Measurements from ENCODE around the gene MKLN1. TPM values are rescaled to one million over a fixed set of nuclear protein-coding genes. Genes with fewer than 3 reads are reported as not detected.

The MKLN1 gene
- total RNA-seq, 2 experiments from 2014 or later, result 12.1 to 56.6 TPM

- no peak for DNase-seq (ENCODE audit: low spot score)
- Histone ChIP-seq H4K20me1 (ENCODE audit: insufficient read depth, low read length) (no peaks in the 10 kb centered on the region), H3K36me3 (ENCODE audit: insufficient read depth, low read length) (no peaks in the 10 kb centered on the region), H3K4me2 (ENCODE audit: low read length) (no peak overlapping the region), H3K79me2 (ENCODE audit: insufficient read depth, low read depth, low read length) (no peaks in the 10 kb centered on the region), H3K4me3 (ENCODE audit: low read depth, low read length, poor library complexity, severe bottlenecking) (no peak overlapping the region), H3K27ac (ENCODE audit: low read depth, low read length, poor library complexity, severe bottlenecking) (no peak overlapping the region), H3K4me1 (ENCODE audit: insufficient read depth, low read length, poor library complexity, severe bottlenecking) (no peaks in the 10 kb centered on the region), H2AFZ (ENCODE audit: low read length) (no peak overlapping the region), H3K9me2 (ENCODE audit: insufficient read depth, low read length) (no peaks in the 10 kb centered on the region), H3K9me3 (ENCODE audit: low read length) (no peaks in the 10 kb centered on the region)
- CTCF ChIA-PET (ENCODE audit: unreplicated experiment), result no interaction called here
- intact Hi-C loops (cut with micrococcal nuclease; ENCODE audit: unreplicated experiment), result no loop called here
- TF ChIP-seq CTCF (conservative IDR thresholded peaks at IDR 0.05; ENCODE audit: low read length), result no peak
- no peak for TF ChIP-seq EZH2phosphoT487 (IDR thresholded peaks at IDR 0.05; ENCODE audit: borderline replicate concordance, low read depth, low read length)
- POLR2A ChIA-PET, result interaction anchor here (0.6 kb wide), 2 partner anchors 899 to 1377 kb away, joined by 4 read pairs; no protein-coding TSS in a partner anchor
- no TSS peak for BruUV-seq (replicated peaks)
These were observed 213.0 kb downstream of the MKLN1 start for GRCh38 chr7:131540491-131541162.

GRCh38 chr7:131543298-131543697 is 215.6 kb downstream of the MKLN1 start:
- H3K36me3 ChIP-seq (ENCODE audit: insufficient read depth, low read length), result no peaks in the 10 kb centered on the region; the same call in 1 of the 2 replicates
- ChIA-PET POLR2A (interaction anchor here (0.6 kb wide), 1 partner anchor 157 kb away, joined by 3 read pairs; no protein-coding TSS in a partner anchor), CTCF (ENCODE audit: unreplicated experiment) (no interaction called here)
- TF ChIP-seq CTCF (conservative IDR thresholded peaks at IDR 0.05; ENCODE audit: low read length), result no peak
- TF ChIP-seq EZH2phosphoT487 (IDR thresholded peaks at IDR 0.05; ENCODE audit: borderline replicate concordance, low read depth, low read length), result no peak
- no peak for DNase-seq (ENCODE audit: low spot score)
- no peak overlapping the region for H3K4me2 ChIP-seq (ENCODE audit: low read length)
- H3K27ac ChIP-seq (ENCODE audit: low read depth, low read length, poor library complexity, severe bottlenecking), result no peak overlapping the region
- H3K79me2 ChIP-seq (ENCODE audit: insufficient read depth, low read depth, low read length), result no peaks in the 10 kb centered on the region
- no peak overlapping the region for H3K4me3 ChIP-seq (ENCODE audit: low read depth, low read length, poor library complexity, severe bottlenecking)
- H3K9me3 ChIP-seq (ENCODE audit: low read length), result no peaks in the 10 kb centered on the region
- no TSS peak for BruUV-seq (replicated peaks)
- H3K9me2 ChIP-seq (ENCODE audit: insufficient read depth, low read length), result no peaks in the 10 kb centered on the region
- no peak overlapping the region for H2AFZ ChIP-seq (ENCODE audit: low read length)
- no peaks in the 10 kb centered on the region for H3K4me1 ChIP-seq (ENCODE audit: insufficient read depth, low read length, poor library complexity, severe bottlenecking)
- intact Hi-C loops (cut with micrococcal nuclease; ENCODE audit: unreplicated experiment), result no loop called here
- no peaks in the 10 kb centered on the region for H4K20me1 ChIP-seq (ENCODE audit: insufficient read depth, low read length)

- intact Hi-C loops (cut with micrococcal nuclease; ENCODE audit: unreplicated experiment), result loop anchor here (2.0 kb wide), 1 partner anchor 111 kb away; no protein-coding TSS in a partner anchor
- H4K20me1 ChIP-seq (ENCODE audit: insufficient read depth, low read length), result no peaks in the 10 kb centered on the region
- POLR2A ChIA-PET, result no interaction called here
These were observed 216.3 kb downstream of the MKLN1 start for GRCh38 chr7:131544021-131544420.

More at GRCh38 chr7:131544021-131544420, 216.3 kb downstream of the MKLN1 start:
- Histone ChIP-seq H3K36me3 (ENCODE audit: insufficient read depth, low read length) (no peaks in the 10 kb centered on the region; the same call in 1 of the 2 replicates), H3K4me2 (ENCODE audit: low read length) (no peak overlapping the region), H3K9me3 (ENCODE audit: low read length) (no peaks in the 10 kb centered on the region), H3K9me2 (ENCODE audit: insufficient read depth, low read length) (no peaks in the 10 kb centered on the region), H3K4me1 (ENCODE audit: insufficient read depth, low read length, poor library complexity, severe bottlenecking) (no peaks in the 10 kb centered on the region), H3K4me3 (ENCODE audit: low read depth, low read length, poor library complexity, severe bottlenecking) (no peak overlapping the region), H3K27ac (ENCODE audit: low read depth, low read length, poor library complexity, severe bottlenecking) (no peak overlapping the region), H3K79me2 (ENCODE audit: insufficient read depth, low read depth, low read length) (no peaks in the 10 kb centered on the region), H2AFZ (ENCODE audit: low read length) (no peak overlapping the region)
- CTCF ChIA-PET (ENCODE audit: unreplicated experiment), result interaction anchor here (0.6 kb wide), 1 partner anchor 36 kb away, joined by 3 read pairs; no protein-coding TSS in a partner anchor
- BruUV-seq (replicated peaks), result no TSS peak
- DNase-seq (ENCODE audit: low spot score), result no peak
- TF ChIP-seq EZH2phosphoT487 (IDR thresholded peaks at IDR 0.05; ENCODE audit: borderline replicate concordance, low read depth, low read length), result no peak
- TF ChIP-seq CTCF (conservative IDR thresholded peaks at IDR 0.05; ENCODE audit: low read length), result no peak
